HG03103 (cell line): Measurements from ENCODE around the gene SPATA2.

Source experiments
- ATAC-seq: cut with Tn5 transposase; IDR thresholded peaks from one replicate; pipeline ENCODE4 v1.9.1; 2021; ENCODE audit warnings: low read depth; ENCODE audit not compliant: unreplicated experiment

The SPATA2 gene

DNA sequence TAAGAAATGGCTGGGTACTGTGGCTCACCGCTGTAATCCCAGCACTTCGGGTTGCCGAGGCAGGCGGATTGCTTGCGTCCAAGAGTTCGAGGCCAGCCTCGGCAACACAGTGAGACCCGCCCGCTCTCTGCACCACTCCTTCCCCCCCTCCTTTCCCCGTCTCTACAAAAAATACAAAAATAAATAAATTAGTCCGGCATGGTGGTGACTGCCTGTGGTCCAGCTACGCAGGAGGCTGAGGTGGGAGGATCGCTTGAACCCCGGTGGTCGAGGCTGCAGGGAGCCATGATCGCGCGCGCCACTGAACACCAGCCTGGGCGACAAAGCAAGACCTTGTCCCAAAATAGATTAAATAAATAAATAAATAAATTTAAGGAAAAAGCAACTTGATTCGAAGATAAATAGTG, 20.4 kb upstream of the SPATA2 start:
- ATAC-seq = no peak

DNA sequence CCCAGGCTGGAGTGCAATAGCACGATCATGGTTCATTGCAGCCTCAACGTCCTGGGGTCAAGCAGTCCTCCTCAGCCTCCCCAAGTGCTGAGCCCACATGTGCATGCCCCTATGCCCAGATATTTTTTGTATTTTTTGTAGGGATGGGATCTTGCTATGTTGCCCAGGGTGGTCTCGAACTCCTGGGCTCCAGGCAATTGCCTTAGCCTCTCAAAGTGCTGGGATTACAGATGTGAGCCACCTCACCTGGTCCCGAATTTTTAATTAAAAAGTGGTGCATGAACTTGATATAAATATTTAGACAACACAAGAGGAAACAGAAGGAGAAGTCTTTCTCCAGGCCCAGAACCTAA, 13.8 kb upstream of the SPATA2 start:
- no peak for ATAC-seq

DNA sequence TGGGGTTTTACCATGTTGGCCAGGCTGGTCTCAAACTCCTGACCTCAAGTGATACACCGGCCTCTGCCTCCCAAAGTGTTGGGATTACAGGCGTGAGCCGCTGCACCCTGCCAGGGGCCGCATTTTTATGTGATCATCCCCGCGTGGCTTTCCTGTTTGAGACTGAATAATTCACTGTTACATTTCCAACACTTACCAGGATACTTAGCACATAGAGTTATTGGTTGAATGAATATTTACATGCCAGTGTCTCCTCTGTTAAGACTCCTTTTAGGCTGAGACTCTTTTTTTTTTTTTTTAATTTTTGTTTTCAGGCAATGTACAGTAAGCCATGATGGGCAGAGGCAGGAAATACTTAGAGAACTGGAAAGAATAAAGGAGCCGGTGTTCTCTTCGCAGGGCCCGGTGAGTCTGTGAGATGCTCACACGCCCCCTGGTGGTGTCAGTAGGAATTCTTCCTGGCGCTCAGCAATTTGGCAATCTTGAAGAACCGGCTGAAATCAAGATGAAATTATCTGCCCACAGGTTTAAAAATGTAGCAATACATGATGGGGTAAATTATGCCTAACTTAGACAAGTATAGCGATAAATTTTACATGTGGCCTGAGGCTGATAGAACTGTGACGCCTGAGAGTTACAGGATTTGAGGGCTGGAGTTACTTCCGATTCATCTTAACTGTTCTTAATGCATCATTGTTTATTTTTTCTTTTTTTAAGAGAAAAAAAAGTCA, 13.2 kb upstream of the SPATA2 start:
- no peak for ATAC-seq

DNA sequence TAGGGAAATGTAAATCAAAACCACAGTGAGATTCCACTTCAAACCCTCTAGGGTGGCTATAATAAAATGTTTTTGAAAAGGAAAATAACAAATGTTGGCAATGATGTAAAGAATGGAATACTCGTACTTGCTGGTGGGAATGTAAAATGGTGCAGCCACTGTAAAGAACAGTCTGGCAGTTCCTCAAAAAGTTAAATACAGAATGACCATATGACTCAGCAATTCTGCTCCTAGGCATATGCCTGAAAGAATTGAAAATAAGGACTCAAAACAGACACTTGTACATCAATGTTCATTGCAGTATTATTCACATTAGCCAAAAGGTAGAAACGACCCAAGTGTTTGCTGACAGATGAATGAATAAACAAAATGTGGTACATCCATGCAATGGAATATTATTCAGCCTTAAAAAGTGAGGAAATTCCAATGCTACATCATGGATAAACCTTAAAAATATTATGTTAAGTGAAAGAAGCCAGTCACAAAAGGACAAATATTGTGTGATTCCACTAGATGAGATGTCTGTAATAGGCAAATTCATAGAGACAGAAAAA, 10.6 kb upstream of the SPATA2 start:
- ATAC-seq = no peak

DNA sequence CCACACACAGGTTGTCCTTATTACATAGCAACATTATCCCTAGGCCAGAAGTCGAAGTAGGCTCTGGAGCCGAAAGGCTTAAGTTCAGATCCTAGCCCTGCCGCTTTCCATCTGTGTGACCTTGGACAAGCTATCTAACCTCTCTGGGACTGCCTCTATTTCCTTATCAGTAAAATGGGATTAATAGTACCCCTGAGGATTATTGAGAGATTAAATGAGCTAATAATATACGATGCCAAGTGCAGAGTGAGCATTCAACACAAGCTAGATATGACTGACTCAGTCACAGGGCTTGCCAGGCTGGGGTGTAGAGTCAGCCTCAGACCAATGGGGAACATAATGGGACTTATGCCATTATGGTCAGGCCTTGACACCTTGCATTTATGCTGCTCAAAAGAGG, 8.9 kb upstream of the SPATA2 start:
- no peak for ATAC-seq

DNA sequence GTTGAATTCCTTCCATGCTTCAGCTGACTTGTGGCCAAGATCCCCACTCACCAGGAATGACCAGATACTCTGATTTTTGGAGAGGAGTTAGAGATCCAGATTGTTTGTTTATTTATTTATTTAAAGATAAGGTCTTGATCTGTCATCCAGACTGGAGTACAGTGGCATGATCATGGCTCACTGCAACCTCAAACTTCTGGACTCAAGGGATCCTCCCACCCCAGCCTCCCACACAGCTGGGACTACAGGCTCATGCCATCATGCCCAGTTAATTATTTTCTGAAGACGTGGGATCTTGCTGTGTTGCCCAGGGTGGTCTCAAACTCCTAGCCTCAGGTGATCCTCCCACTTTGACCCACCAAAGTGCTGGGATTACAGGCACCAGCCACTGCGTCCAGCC, 4.1 kb upstream of the SPATA2 start:
- no peak for ATAC-seq

DNA sequence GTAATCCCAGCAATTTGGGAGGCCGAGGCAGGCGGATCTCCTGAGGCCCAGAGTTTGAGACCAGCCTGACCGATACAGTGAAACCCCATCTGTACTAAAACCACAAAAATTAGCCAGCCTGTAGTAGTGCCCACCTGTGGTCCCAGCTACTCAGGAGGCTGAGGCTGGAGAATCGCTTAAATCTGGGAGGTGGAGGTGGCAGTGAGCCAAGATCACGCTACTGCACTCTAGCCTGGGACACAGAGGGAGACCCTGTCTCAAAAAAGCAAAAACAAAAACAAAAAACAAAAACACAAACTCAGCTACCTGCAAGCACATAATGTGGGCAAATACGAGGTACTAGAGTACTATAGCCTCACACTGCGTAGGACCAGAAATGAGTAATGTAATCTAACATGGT, 3.7 kb upstream of the SPATA2 start:
- no peak for ATAC-seq

DNA sequence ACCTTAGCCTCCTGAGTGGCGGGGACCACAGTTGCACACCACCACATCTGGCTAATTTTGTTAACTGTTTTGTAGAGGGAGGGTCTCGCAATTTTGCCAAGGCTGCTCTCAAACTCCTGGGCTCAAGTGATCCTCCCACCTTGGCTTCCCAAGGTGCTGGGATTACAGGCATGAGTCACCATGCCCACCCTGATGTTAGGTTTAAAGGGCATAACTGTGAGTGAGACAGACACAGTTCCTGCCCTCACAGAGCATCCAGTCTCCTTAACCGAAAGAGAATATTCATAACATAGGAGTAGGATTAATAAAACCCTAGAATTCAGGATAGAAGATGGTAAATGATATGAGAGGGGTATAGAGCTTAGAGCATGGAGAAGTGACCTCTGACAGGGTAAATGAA, 3.1 kb upstream of the SPATA2 start:
- ATAC-seq = no peak

DNA sequence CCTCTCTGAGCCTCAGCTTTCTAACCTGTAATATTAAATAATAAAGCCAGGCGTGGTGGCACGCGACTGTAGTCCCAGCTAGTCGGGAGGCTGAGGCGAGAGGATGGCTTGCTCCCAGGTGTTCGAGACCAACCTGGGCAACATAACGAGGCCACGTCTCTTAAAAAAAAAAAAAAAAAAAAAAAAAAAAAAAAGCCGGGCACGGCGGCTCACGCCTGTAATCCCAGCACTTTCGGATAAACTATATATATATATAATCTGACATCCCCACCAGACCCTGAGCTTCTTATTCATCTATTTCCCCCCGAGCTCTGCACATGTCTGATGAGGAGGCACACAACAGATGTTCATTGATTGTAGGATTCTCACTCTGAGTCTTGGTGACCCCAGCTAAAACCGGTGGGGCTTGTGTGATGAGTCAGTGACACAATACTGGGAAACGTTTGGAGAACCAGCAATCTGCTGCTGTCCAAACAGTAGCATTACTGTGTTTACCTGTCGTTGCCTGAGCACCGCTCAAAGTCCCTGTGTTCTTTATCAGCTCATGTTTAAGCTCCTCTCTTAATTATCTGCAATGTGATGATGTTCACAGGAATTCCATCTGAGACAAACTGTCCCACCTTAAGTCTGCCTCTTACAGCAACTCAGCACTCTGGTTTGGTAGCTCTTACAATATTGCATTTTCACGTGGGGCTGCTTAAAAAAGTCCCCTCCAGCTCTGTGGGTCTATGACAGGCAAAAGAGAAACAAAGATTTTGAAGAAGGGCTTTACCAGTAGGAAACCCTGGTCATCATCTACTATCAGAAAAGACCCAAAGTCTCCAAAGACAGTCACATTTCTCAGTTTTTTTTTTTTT, 1.0 kb upstream of the SPATA2 start:
- ATAC-seq = no peak

DNA sequence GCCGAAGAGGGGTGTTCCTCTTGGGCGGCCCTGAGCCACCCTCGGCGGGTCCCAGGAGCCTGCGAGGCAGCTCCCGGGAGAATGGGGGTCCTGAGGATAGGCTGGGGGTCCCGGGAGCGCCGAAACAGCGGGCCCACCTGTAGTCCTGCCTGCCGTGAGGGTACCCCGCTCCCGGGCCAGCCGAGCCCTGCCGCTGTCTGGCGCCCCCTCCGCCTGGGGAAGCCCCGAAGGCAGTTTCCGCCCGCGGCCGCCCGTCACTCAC, 280 bp downstream of the SPATA2 start:
- ATAC-seq = peak; percentile 40

DNA sequence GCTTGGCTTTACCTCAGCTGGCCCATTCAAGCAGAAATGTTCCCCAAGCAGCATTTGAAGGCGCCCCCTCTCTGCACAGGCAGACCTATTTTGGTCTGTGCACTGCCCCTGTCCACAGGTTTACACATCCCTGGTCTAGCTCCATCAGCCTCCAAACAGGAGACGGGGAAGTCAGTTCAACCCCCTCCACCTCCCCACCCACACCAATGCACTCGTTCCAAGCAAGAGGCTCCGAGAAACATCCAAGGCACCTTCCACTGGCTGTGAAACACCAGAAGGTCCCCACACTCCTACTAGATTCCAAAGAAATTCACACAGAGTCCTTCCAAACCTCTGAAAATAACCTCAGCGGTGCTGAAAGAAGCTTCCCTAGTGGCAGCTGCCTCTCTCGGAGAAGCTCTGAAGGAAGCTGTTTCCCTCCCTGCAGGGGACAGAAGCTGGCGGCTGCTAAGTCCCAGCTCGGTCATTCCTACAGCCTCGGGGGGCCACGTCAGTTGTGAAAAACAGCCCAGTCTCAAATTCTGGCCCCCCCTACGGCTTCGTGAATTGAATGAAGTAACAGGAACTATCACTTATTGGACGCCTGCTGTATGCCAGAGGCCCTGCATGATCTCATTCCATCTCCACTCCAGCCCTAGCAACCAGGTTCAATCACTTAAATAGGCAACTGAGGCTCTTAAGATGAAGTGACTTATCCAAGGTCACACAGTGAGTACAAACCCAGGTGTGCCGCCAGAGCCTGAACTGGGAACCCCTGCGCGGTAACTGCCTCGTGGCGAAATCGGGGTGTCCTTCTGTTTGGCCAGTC, 815 bp downstream of the SPATA2 start:
- no peak for ATAC-seq

DNA sequence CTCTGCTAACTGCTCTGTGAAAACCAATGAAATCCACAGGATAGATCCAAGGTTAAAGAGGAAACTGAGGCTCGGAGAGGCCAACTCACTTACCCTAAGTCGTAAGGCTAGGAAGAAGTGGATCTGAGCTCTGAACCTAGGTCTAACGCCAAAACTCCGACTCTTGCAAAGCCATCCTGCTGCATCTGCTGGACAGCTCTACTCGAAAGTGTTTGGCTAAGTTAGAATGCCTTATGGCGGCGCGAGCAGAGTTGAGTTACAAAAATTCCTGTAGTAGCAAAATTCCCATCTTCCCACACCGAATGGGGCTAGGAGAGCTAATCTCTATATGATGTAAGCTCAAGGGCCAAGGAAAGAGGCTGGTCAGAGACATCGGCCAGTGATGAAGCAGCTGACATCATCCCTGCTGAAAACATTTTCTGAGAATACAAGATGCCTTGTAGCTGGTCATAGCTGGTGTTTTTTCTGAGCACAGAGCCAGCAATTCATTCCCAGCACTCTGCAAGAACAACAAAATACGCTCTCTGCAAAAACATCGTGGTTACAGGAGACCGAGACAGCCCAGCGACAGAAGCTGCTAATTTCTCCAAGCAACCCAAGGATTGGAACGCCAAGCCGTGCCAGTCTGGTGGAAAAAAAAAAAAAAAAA, 1.8 kb downstream of the SPATA2 start:
- ATAC-seq = no peak

DNA sequence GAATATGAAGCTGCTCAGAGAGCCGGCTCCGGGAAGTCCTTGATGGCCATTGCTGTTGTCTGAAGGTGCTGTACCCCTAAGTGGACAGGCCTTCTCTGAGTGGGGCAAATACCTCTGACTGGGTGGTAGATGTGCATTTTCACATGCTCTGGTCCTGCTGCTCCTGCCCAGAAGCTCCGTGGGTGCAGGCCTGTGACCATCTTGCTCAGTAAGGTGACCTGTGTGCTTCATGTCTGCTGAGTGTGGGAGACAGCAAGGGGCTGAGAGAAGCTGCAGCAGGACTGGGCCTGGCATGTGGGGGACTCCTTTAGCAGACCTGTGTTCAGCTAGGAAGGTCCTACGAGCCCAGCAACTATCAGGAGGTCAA, 5.0 kb downstream of the SPATA2 start:
- ATAC-seq = no peak

DNA sequence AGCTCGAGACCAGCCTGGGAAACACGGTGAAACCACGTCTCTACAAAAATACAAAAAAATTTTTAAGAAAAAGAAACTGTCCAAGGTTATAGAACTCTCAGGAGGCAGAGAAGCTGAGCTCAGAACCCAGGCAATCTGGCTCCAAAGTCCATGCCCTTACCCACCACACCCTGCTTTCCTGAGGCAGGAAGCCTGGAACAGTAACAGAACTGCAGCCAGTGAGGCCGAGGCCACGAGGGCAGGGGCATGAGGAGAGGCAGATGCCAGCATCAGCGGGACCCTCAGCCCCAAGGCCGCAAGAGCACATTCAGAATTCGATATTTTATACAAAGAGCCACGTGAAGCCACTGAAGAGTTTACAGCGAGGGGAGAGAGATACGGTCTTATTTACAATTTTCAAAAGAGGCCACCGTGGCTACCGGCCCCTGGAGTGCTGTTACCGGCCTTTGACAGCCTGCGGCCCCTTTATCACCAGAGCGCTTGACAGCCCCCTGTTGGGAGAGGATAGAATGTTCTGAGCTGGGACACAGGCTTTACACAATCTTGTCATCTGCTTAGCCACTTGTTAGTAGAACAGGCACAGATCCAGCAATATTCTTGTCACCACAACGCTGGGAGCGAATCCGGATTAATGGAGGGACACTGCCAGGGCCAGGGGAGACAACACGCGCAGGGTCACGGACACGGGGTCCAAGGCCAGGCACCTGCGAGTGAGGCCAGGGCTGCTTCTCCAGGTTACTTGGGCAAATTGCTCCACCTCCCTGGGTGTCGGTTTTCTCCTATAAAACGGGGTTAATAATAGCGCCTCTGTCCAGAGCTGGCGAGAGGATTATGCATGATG, 5.6 kb downstream of the SPATA2 start:
- no peak for ATAC-seq

DNA sequence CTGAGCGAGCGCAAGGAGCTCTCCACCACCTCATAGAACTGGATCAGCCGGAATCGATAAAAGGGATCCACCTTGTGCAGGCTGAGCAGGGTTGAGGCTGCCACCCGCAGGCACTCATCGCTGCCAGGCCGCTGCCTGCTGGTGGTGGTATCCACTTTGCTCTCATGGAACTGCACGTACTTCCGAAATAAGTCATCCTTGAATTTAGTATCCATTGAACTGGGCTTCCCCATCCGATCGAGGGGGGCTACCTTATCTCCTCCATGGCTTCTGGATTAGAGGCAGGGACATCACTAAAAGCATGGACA, 7.1 kb downstream of the SPATA2 start:
- no peak for ATAC-seq

DNA sequence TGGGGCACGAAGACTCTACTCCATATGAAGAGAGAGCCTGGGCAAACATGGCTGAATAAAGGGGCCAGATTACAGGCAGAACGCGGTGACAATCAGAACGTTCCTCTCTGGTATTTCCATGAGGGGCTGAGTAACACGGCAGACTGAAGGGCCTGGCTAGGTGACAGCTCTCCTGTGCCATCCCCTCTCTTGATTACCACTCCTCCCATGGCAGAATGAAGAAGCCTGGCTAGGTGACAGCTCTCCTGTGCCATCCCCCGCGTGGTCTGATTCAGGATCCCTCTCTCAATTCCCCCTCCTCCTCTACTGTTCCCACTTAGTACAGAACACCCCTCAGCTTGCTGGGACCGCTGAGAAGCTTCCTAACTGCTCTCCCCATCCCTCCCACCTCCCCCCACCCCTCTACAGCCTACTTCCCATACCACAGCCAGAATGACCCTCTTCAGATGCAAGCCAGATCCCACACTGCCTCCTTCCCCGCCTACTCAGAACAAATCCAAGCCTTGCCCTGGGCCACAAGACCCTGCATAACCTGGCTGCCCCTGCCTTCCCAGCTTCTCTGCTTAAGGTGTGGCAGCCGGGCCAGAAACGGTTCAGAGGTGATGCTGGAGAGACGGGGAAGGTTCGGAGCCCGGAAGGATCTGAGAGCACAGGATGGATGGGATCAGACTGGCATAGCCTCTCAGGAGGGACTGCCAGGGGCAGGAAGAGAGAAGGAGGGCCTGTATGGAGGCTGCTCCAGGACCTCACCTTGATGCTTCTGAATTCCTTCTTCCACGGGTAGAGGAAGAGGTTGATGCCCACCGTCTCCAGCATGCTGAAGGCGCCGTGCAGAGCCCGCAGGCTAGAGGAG, 7.7 kb downstream of the SPATA2 start:
- ATAC-seq = no peak

DNA sequence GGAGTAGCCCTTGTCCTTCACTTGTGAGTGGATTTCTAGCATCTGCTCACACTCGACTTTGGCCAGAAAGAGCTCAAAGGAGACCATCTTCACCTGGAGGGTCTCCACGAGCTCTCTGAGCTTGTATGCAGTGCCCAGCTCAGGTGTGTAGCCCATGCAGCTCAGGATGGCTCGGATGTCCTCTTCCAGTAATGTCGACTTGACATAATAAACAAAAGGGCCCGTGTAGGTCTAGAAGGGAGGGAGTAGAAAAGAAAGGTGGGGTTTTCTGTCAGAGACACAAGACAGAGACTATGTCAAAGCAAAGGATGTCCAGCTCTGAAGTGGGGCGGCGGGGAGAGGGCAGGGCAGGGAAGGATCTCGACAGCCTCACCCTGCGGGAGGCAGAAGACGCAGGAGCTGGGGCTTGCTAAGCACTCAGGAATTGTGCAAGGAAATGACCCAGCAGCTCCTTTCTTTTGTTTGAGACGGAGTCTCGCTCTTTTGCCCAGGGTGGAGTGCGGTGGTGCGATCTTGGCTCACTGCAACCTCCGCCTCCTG, 8.6 kb downstream of the SPATA2 start:
- ATAC-seq = no peak

DNA sequence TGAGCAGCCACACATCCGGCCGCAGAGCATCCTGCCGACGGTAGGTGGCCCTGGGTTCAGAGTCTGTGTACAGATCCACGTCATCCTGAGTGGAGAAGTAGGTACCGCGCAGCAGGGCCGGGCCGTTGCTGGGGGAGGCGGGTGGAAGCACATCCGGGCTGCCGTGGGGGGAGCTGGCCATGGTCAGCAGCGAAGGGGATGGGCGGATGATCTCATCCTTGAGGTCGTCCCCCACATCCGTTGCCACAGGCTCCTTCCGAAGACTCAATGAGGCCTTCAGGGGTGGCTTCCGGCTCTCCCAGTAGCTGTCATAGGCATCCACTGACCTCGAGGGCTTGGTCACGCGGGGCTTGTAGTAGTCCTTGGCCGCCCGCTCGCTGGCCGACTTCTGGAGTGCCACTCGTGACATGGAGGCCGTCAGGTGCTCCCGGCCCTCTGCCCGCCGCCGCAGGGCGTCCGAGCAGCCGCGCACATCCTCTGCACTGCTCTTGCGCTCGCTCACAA, 9.2 kb downstream of the SPATA2 start:
- ATAC-seq = no peak
